ENCODE measurements around the gene SIL1. TPM values are rescaled to one million over a fixed set of nuclear protein-coding genes. Genes with fewer than 3 reads are reported as not detected.

Gene SIL1
- total and polyA plus RNA-seq, 9 of the 15 experiments (the other 6 are each of a cell fraction or from before 2014, with no cell fraction given): 1.3 to 30.5 (median 18.1) TPM

DNA sequence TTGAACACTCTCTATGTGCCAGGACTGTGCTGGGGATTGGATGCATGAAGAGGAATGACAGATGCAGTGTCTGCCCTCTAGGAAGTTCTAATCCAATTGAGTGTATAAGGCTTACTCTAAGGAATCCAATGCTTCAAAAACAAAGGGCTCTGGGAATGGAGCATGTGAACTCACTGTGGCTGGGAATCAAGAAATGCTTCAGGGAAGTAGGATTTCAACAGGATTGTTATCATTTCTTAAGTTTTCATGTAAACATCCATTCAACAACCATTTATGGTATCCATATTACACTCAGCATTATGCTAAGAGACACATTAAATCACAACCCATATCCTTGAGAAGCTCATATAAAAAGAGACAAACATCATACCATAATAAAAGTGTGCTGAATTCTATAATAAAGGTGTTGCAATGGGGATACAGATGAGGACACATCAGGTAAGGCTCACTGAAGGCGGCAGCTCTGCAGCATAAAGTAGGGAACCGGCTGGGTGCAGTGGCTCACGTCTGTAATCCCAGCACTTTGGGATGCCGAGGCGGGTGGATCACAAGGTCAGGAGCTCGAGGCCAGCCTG, 11.3 kb downstream of the SIL1 start (continued):
- TF ChIP-seq, protein P1, sequence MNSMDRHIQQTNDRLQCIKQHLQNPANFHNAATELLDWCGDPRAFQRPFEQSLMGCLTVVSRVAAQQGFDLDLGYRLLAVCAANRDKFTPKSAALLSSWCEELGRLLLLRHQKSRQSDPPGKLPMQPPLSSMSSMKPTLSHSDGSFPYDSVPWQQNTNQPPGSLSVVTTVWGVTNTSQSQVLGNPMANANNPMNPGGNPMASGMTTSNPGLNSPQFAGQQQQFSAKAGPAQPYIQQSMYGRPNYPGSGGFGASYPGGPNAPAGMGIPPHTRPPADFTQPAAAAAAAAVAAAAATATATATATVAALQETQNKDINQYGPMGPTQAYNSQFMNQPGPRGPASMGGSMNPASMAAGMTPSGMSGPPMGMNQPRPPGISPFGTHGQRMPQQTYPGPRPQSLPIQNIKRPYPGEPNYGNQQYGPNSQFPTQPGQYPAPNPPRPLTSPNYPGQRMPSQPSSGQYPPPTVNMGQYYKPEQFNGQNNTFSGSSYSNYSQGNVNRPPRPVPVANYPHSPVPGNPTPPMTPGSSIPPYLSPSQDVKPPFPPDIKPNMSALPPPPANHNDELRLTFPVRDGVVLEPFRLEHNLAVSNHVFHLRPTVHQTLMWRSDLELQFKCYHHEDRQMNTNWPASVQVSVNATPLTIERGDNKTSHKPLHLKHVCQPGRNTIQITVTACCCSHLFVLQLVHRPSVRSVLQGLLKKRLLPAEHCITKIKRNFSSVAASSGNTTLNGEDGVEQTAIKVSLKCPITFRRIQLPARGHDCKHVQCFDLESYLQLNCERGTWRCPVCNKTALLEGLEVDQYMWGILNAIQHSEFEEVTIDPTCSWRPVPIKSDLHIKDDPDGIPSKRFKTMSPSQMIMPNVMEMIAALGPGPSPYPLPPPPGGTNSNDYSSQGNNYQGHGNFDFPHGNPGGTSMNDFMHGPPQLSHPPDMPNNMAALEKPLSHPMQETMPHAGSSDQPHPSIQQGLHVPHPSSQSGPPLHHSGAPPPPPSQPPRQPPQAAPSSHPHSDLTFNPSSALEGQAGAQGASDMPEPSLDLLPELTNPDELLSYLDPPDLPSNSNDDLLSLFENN (IDR thresholded peaks at IDR 0.05; ENCODE audit: low read depth in 2 of 2, low read length in 2 of 2): no peak
- no peak for TF ChIP-seq MCM2 (IDR thresholded peaks at IDR 0.05; ENCODE audit: low read depth)

DNA sequence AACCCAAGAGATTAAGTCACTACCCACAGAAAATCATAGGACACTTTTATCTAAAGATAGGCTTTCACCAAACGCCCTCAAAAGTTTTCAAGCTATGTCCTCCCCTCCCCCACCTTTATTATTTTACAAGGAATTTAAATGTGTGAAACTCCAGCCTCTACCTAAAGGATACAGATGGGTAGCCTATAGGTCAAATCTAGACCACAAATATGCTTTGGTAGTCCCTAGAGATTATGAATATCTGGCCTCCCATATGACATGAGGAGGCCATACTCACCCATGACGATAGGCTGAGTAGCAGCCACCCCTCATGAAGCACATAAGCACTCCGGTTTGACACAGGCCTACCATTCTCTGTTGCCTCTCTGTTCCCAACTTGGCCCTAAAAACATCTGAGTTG, 11.9 kb downstream of the SIL1 start:
- Histone ChIP-seq H3K4me1 (replicated peaks in 1 of 2; ENCODE audit: control insufficient read depth in 2 of 2, insufficient read depth in 2 of 2, low read length in 2 of 2) (peaks cover 3 to 11% of the 10 kb centered on the region in 2 experiments; a peak in 3 of 5 replicates), H3K4me2 (ENCODE audit: insufficient read depth, low read length) (no peak overlapping the region), H3K4me3 (no peak overlapping the region), H3K9ac (ENCODE audit: insufficient read depth in 1 of 2, low read depth in 2 of 2, low read length in 2 of 2) (no peak overlapping the region), H3K79me2 (ENCODE audit: control insufficient read depth, insufficient read depth, low read length) (no peaks in the 10 kb centered on the region; the same call in 2 of the 3 replicates), H3K9me1 (ENCODE audit: control insufficient read depth, insufficient read depth, low read length) (no peaks in the 10 kb centered on the region), H3K9me3 (replicated peaks; ENCODE audit: control insufficient read depth, insufficient read depth, low read depth, low read length) (no peaks in the 10 kb centered on the region), H3K27ac (ENCODE audit: extremely low read depth, low read depth, low read length) (no peak overlapping the region), H2AFZ (ENCODE audit: low read depth, low read length) (no peak overlapping the region), H3K27me3 (ENCODE audit: control insufficient read depth in 2 of 2, insufficient read depth in 2 of 2, low read length in 2 of 2) (no peaks in the 10 kb centered on the region), H3K36me3 (ENCODE audit: control insufficient read depth, insufficient read depth, low read length) (no peaks in the 10 kb centered on the region), H4K20me1 (replicated peaks; ENCODE audit: control insufficient read depth, insufficient read depth, low read length) (peaks cover 31% of the 10 kb centered on the region)
- POLR2A ChIA-PET: no interaction called here
- in situ Hi-C loops (cut with MboI): no loop called here
- no peak for ATAC-seq
- 37% methylated on average over 3 of the region's 3 CpGs for WGBS (ENCODE audit: insufficient coverage, low coverage, missing lambda C conversion rate)
- no peak for DNase-seq (ENCODE audit: extremely low read depth in 1 of 4, low spot score in 3 of 4)
- intact Hi-C loops (cut with micrococcal nuclease): no loop called here
- CTCF ChIA-PET (ENCODE audit: low intra/inter-chr PET ratio): no interaction called here
- FAIRE-seq: no peak
- TF ChIP-seq HSF4 (CRISPR knock-in tag; IDR thresholded peaks at IDR 0.05; ENCODE audit: borderline replicate concordance) (no peak), CBFA2T2 (conservative IDR thresholded peaks at IDR 0.05) (0 out of 2 replicates have a peak, but pooled peaks have one; percentile 17), ZNF140 (CRISPR knock-in tag; IDR thresholded peaks at IDR 0.05) (no peak)
- no TSS peak for BruUV-seq (replicated peaks)
